HTR-8/SVneo (cell line): Measurements from ENCODE around the gene TEKT3.

ENCODE experiments used
- DNase-seq: peaks from one replicate; pipeline ENCODE4 v3.0.0; 2011; ENCODE audit warnings: low spot score, mixed read lengths; ENCODE audit not compliant: insufficient read length
- FAIRE-seq: peaks from 2 replicates; lab custom pipeline; 2011; peaks lifted over from hg19 to GRCh38; lab: Jason Lieb, UNC

TEKT3 gene

DNA sequence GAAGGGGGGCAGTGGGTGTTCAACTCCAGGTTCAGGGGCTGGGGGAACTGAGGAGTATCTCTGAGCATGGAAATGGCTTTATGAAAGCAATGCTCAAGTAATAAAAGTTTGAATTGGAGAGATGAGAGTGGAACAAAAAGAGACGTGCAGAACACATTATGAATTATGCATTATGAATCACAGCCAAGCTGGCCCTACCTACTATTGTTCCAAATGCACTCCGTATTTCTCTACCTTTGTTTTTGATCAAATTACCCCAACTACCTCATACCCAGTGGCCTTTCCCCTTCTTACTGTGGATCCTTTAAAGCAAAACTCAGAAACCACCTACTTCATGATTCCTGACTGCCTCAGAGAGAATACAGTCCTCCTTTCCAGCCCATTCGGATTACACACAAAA, 38.1 kb downstream of the TEKT3 start:
- FAIRE-seq (no peak), DNase-seq (no peak)

DNA sequence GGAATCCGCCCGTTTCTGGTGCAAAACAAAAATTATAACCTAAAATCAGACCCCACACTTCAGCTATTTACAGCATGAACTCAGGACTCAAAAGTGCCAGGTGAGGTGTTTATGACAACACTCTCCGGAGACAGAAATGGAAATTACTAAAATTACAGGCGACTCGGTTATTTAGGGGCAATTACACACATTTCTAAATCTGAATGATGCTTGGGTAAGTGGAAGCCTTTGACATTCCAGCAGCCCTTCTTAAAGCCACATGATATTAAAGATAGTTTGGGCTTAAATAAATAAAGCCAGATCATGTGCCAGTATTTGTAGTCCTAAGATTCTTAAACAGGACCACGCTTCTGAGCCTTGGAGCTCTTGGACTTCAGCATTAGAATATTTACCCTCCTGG, 39.6 kb downstream of the TEKT3 start:
- FAIRE-seq (no peak), DNase-seq (no peak)

- FAIRE-seq: no peak
- no peak for DNase-seq
Measured at GRCh38 chr17:15298176-15298575, 43.2 kb downstream of the TEKT3 start.

DNA sequence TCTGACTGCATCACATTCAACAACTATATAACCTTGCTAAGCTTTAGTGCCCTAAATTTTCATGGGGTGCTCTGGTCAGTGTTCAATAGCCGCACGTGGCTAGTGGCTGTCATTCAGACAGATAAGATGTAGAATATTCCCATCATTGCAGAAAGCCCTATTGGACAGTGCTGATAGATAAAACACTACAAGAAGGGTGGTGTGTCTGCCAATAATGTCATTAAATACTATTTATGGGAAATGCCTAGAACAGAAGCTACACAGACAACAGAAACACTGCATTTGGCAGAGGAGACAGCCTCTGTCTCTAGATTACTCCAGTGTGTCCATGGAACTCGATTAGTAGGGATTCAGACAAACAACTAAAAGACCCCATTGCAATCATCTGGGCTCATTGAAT, 47.8 kb downstream of the TEKT3 start:
- FAIRE-seq (peak; percentile 16), DNase-seq (no peak)

GRCh38 chr17:15291674-15292361, 49.6 kb downstream of the TEKT3 start:
- FAIRE-seq (peak; percentile 87), DNase-seq (no peak)

GRCh38 chr17:15290605-15291004, 50.8 kb downstream of the TEKT3 start:
- no peak for DNase-seq
- peak; percentile 69 for FAIRE-seq

- DNase-seq (no peak), FAIRE-seq (peak; percentile 96)
Measured at GRCh38 chr17:15289285-15290183, 51.9 kb downstream of the TEKT3 start.

GRCh38 chr17:15288859-15289258, 52.5 kb downstream of the TEKT3 start:
- DNase-seq: no peak
- FAIRE-seq: no peak

DNA sequence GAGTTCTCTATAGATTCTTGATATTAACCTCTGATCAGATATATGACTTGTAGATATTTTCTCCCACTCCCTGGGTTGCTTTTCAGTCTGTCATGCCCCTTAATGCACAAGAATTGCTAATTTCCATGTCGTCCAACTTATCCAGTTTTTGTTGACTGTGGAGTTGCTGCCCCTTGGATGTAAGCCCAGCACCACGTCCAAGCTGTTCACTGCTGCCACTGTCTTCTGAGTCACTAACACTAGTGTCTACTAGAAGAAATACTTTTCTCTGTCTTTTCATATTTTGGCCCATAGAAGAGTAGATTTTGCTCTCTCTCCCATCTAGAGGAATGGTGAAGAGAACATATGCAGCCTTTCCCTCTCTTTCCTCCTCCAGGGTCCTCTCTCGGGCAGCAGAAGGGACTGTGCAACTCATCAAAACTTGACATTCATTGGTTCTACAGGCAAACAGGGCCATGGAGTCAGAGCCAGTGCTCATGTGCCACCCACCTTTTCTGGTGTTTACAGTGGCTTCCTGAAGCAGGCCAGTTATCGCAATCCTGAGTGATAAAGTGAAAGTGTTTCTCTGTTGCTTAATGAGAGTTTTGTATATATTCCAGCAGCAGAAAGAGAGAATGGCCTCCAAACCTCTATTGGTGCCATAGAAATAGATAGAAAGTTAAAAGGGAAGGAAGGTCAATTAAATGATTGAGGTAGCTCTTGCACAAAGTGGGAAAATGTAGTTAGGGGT, 53.7 kb downstream of the TEKT3 start:
- peak; percentile 26 for FAIRE-seq
- no peak for DNase-seq

- no peak for DNase-seq
- FAIRE-seq: no peak
Measured at GRCh38 chr17:15285466-15285865, 55.9 kb downstream of the TEKT3 start.

DNA sequence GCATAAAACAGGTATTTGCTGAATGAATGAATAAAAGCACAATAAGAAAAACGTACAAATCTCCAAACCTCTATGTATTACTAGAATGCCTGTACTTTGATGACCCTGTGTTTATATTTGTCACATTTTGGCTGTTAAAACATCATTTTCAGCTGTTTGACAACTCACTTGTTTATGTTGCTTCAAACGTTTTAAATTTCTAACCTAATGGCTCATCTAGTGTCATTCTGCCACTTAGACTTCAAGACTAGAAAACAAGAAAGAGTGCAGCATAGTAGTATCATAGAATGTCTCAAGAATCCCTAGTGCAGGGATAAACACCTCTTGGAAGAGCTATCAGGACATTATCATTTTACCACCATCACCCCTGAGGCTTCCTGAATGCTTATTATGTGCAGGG, 56.9 kb downstream of the TEKT3 start:
- FAIRE-seq: peak; percentile 26
- DNase-seq: no peak

DNA sequence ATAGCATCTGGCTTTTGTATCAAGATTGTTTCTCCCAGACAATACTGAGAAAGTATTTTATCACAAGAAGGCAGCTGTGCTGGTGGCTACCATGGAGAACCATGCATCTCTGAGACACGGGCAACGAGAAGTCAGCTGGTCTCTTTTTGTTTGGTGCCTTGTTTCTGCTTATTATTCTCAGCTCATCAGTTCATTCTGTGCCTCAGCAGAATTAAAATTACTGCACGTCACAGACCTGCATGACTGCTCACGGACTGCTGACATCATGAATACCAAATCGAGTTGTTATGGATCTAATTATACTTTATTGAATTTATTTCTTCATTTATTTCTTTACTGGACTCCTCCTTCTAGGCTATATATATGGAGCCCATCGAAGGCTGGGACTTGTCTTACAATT, 57.3 kb downstream of the TEKT3 start:
- DNase-seq: no peak
- FAIRE-seq: peak; percentile 31

GRCh38 chr17:15281909-15282308, 59.5 kb downstream of the TEKT3 start:
- no peak for DNase-seq
- no peak for FAIRE-seq

DNA sequence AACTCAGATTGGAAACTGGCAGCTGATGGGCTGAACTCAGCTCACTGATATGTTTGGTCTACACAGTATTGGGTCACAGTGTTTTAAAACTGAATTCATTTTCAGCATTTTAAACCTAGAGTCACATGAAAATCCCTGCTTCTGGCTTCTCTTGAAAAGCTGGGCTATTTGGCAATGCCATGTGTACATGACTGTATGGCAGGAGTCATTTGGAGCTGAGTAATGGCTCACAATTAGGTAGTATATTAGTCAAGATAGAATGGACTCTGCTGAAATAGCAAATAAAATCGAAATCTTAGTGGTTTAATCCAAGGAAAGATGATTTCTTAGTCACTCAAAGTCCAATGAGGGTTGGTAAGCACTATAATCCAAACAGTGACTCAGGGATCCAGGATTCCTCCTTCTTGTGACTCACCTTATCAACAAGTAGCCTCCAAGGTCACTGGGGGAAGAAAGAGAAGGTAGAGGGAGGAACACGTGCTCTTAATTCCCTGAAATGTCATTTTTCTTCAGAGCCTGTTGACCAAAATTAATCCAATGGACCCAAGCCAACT, 62.4 kb downstream of the TEKT3 start:
- peak; percentile 89 for FAIRE-seq
- peak; percentile 41 for DNase-seq

- DNase-seq (no peak), FAIRE-seq (peak; percentile 64)
Measured at GRCh38 chr17:15278380-15278779, 63.0 kb downstream of the TEKT3 start.

- no peak for FAIRE-seq
Measured at GRCh38 chr17:15274017-15274416, 67.4 kb downstream of the TEKT3 start.

DNA sequence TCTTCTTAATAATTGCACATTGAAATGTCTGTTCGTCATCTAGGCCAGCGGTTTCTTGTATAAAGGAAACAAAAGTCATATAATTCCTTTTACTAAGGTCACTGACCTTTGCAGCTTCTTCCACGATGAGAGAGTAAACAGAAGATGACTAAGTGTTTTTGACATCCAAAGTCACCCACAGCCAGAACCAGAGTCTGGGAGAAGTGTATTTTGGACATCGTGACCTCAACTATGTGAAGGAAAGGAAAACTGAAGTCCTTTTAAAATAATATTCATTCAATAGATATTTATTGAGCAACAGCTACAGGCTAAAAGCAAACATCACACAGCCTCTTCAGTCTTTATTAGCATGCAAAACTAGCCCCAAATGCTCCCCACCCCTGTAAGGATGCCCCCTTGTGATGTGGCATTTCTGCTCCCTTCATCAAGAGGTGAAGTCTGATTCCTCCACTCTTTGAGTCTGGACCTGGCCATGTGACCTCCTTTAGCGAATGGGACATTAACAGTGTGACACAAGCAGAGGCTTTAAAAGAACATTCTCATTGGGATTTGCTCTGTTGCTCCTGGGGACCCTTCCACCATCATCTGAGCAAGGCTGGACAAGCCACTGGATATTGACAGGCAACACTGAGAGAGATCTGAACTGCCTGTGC, 68.1 kb downstream of the TEKT3 start:
- peak; percentile 90 for FAIRE-seq
- peak; percentile 78 for DNase-seq

More at GRCh38 chr17:15274017-15274416, 67.4 kb downstream of the TEKT3 start:
- DNase-seq: no peak

- DNase-seq: no peak
- FAIRE-seq: no peak
Measured at GRCh38 chr17:15271741-15272140, 69.7 kb downstream of the TEKT3 start.

DNA sequence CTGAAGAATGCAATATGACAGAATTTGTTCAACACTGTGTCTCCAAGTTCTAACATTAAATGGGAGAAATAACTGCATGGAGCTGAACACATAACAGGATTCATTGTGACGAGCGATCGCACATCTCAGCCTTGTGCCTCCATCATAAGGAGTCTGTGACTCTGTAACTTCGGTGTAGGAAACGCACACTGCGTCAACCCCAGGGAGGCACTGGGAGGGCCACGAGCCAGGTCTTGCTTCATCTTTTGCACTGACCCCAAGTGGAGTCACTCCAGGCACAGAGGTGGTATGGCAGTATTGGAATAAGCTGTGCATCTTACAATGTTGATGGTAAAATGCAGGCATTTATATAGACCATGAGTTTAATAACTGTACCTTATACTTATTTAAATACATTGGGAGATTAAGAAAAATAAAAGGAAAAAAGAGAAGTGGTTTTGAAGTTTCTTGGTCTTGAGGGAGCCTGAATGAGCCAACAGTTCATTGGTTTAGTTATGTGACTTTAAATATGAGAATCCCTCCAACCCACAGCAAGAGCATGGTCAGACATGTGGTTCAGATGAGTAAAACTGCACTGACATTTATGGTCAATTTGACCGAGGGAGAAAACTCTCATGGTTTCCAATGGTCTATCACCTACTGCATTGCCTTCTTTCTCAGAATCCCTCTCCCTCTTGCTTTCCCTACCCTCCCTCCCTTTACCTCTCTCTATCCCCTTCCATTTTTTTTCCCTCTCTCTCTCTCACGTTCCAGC, 70.6 kb downstream of the TEKT3 start:
- peak; percentile 44 for FAIRE-seq
- no peak for DNase-seq
